Right forelimb (tissue), 1 donor: ENCODE measurements around the gene ZSWIM6.

Source experiments
- DNase-seq: peaks from one replicate; pipeline ENCODE4 v3.0.0-alpha.2; 2018

The ZSWIM6 gene

GRCh38 chr5:61331407-61332357 is at the start of gene ZSWIM6:
Gene ZSWIM6, plus strand, starts transcription at chr5:61332258. Its CDS starts 15 bp downstream, at chr5:61332273.
- peak; percentile 100 for DNase-seq

DNA sequence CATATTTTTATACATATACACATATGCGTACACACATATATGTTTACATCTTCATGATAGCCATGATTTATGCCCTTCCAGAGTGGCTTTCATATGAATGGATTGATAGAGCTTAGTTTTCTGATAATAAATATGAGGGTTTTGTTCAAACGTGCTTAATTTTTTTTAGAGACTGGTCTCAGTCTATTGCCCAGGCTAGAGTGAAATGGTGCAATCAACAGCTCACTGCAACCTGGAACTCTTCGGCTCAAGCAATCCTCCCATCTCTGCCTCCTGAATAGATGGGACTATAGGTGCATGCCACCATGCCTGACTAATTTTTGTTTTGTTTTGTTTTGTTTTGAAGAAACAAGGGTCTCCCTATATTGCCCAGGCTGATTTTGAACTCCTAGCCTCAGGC is 48.6 kb upstream of the ZSWIM6 start:
- DNase-seq, result no peak

- DNase-seq, result no peak
Observed at GRCh38 chr5:61285531-61285930, 46.5 kb upstream of the ZSWIM6 start.

GRCh38 chr5:61286446-61287132 is 45.5 kb upstream of the ZSWIM6 start:
- DNase-seq, result no peak

DNA sequence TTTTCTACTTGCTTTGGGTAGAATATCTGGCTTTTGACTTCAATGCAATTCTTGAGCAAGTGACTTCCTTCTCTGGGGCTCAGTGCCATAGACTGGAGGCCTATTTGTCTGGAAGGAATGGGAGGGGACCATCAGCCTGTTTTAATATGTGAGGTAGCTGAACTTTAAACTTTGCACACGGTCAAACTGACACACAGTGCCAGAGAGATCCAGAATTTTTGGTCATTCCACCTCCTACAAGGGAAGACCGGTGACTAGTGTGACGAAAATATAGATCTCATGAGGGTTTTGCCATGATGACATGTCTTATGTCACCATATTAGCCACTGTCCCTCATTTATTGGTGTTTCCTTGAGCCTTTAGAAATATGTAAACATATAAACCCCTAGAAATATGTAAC is 44.6 kb upstream of the ZSWIM6 start:
- DNase-seq, result no peak

DNA sequence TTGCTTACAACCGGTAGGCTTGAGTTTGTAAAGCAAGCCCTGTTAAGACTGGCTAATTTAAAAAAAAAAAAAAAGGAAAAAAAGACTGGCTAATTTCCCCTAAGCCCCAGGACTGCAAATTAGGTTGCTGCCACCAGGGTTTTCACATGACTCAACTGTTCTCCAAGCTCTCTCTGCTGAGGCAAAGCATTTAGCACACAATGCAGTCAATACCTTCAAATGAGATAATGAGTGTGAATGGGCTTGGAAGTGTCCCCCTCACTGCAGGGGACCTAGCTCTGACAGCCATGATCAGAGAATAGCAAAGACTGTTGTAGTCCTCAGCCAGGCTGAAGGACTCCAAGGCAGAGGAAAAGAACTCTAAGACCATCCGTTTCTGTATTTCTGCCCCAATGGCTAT is 42.8 kb upstream of the ZSWIM6 start:
- no peak for DNase-seq

DNA sequence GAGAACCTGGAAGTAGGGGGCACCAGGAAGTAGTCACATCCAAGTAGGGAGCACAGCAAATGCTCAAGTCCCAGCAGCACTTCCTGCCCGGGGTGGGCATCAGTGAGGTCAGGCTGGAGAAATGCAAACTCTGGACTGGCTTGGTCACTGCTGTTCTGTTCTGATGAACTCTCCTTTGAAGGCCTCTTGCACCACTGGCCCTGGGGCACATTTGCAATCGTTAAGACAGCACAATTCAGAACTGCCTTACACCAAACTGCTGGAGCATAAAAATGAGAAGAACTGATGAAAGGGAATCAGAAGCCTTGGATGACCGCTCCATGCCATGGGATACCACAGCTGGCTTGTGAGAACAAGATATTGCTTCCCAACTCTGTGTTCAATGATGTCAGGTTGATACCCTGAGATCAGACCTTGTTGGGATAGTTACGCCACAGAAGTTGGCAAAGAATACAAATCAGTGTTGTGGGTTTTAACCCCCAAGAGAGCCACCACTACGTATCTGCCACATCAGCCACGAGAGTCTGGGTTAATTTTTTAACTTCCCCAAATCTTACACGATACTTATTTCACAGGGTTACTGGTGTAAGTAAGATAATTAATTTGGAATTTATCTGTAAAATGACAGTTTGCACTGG is 42.3 kb upstream of the ZSWIM6 start:
- DNase-seq, result no peak

DNA sequence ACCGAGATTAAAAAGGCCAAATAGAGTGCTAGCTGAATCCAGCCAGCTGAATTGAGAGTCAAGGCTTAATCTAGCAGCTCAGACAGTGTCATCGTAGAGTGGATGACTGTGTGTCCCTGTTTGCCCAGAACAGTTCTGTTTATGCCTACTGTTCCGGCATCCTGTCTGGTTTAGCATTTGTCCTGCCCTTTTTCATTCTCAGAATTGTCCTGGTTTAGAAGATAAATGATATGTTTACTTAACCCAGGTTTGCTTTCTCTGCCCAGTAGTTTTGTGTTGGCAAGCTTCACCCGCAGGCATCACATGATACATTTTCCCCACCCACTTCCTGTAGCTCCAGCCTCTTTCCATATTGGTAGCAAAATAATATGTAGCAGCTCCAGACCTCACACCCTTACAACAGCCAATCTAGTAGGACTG is 41.3 kb upstream of the ZSWIM6 start:
- no peak for DNase-seq

- DNase-seq, result no peak
Observed at GRCh38 chr5:61292062-61292657, 39.9 kb upstream of the ZSWIM6 start.

DNA sequence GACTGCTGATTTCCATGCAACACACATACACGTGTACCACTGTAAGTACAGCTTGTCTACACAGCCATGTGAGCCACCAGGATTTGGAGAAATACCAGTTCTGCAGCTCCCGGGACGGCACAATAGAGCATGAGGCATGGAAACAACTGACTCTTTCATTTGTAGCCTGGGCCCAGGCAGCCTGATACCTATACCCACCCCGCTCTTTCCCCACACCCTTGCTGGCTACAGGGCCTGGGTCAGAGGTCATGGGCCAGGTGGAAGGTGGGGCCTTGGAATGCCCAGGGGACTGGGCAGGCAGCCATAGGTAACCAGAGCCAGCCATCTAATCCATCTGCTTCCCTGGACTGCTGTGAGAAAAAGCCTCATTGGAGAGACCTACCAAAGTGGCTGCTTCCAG is 39.0 kb upstream of the ZSWIM6 start:
- no peak for DNase-seq

DNA sequence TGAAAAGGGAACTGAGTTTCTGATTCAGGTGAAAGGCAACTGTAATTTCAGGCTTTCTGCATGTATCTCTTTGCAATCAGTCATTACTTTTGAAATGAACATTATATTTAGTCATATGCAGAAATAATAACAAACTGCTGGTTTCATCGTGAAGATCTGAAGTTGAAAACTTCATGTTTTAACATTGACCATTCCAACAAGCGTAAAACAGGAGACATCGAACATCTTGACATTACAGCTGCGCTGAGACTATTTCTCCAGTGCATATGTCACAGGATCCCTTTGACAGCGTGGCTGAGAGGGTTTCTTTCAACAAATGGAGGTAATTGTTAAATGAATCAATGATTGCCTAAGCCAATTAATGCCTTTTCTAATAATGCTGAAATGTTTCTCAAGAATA is 38.2 kb upstream of the ZSWIM6 start:
- no peak for DNase-seq

GRCh38 chr5:61295365-61295764 is 36.7 kb upstream of the ZSWIM6 start:
- DNase-seq, result no peak

DNA sequence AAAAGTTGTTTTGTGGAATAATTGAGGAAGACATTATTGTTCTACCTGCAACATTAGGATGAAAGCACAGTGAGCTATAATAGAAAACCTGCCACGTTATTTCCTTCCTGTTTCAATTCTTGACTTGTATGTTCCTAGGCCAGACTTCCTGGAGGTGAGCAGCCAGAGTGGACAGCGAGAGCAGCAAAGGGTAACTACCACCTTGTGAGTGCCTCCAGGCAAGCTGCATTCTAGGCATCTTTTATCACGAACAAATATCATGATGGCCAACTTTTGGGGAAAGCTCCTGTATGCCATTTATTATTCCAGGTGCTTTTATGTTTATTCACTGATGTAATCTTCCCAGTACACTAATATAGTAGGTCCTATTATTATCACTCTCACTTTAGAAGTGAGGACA is 34.0 kb upstream of the ZSWIM6 start:
- no peak for DNase-seq

GRCh38 chr5:61298580-61298979 is 33.5 kb upstream of the ZSWIM6 start:
- no peak for DNase-seq

- DNase-seq, result no peak
Observed at GRCh38 chr5:61299261-61299681, 32.8 kb upstream of the ZSWIM6 start.

DNA sequence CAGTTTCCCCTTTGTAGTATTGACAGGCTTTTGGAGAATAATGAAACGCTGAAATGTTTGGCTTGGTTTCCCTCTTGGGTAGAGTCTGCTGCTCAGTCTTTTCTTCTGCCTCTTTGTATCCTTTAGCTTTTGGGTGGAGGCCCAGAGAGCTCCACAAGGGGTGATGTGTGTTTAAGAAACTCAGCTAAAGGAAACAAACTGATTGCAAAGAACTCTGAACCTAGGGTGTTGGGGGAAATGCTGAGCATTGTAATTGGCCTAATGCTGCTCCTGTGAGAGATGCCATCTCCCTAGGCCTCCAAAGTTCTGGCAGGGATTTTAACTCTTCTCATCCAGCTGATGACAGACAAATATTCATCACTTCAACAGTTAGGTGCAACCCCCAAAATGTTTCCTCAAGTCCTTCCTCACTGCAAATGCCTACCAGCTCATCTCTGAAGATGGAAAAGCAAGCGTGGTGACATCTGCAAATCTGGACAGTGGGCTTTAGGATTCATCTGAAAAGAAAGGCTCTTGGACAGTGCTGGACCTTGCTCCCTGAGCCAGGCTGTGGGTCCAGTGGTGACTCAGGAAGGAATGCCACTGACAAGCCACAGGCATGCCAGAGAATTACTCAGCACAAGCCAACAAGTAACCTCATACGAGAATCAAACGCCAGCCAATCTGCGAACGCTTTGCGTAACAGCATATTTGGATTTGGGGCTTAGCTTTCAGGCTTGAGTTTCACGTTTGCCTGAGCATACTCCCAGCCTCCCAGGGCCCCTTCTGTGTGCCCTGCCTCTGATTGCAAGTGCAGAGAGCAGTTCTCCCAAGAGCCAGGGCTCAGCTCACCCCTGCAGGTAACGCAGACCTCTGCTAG is 30.5 kb upstream of the ZSWIM6 start:
- DNase-seq, result peak; percentile 53

- no peak for DNase-seq
Observed at GRCh38 chr5:61302200-61302563, 29.9 kb upstream of the ZSWIM6 start.

- no peak for DNase-seq
Observed at GRCh38 chr5:61303346-61303745, 28.7 kb upstream of the ZSWIM6 start.

DNA sequence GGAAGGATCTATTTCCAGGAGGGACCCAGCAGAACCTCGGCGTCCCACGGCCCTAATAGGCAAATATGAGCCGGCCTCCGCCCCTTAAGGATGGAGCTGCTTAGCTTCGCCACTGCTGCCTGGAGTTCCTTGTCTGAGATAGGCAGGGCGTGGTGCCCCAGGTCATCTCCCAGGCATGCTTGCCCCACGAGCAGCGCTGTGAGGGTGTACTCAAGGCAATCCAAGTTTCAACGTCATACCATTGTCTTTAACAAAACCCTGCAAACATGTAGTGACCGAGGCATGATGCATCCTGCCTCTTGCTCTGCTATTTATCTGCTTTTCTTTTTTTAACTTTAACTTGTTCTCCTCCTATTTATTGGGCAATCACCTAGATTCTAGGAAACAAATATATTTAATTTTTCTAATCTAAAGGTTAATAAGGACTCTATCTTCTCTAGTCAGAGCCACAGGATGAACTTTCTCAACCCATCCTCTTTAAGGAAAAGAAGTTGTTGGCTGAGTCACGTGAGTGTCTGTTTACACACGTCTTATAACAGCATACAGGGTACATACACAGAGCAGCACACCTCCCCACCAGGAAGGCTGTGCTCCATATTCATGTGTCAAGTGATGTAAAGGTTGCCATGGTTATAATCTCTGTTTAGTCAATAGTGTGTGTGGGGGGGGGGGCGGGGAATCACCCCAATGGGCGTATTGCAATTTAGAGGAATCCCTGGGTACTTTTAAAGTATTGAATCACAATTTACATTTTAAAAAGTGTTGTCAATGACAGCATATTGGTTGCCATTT is 27.3 kb upstream of the ZSWIM6 start:
- DNase-seq, result no peak

- DNase-seq, result no peak
Observed at GRCh38 chr5:61306531-61307131, 25.4 kb upstream of the ZSWIM6 start.

- DNase-seq, result no peak
Observed at GRCh38 chr5:61307191-61307590, 24.9 kb upstream of the ZSWIM6 start.
